ENCODE results near the gene OR10H3.

DNA sequence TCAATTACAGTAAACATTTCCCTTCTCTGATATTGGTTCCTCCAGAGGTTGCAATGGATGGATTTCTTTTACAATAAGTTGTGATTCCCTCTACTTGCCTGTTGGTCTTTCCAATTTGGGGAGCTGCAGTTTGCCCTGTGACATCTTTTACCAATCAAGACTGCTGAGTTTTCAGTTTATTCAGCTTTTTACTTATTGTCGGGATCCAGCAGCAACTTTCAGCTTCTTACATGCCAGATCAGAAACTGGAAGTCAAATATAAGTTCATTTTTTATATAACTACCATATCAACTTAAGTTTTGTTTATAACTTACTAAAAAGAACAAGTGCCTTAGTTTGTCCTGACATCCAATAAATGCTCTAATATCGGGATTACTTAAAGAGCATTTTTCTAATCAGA, 10.5 kb downstream of the OR10H3 start:
- TF ChIP-seq, protein P1, sequence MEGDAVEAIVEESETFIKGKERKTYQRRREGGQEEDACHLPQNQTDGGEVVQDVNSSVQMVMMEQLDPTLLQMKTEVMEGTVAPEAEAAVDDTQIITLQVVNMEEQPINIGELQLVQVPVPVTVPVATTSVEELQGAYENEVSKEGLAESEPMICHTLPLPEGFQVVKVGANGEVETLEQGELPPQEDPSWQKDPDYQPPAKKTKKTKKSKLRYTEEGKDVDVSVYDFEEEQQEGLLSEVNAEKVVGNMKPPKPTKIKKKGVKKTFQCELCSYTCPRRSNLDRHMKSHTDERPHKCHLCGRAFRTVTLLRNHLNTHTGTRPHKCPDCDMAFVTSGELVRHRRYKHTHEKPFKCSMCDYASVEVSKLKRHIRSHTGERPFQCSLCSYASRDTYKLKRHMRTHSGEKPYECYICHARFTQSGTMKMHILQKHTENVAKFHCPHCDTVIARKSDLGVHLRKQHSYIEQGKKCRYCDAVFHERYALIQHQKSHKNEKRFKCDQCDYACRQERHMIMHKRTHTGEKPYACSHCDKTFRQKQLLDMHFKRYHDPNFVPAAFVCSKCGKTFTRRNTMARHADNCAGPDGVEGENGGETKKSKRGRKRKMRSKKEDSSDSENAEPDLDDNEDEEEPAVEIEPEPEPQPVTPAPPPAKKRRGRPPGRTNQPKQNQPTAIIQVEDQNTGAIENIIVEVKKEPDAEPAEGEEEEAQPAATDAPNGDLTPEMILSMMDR (IDR thresholded peaks at IDR 0.05) = no peak
- no peak for TF ChIP-seq POLR2A (IDR thresholded peaks at IDR 0.05)

Measured in right lobe of liver (tissue), 4 donors.